Left lung (tissue), 10 donors: ENCODE data around the gene NFIC. TPM values are rescaled to one million over a fixed set of nuclear protein-coding genes. Genes with fewer than 3 reads are reported as not detected.
A peak's percentile ranks its signal among the peaks of the same experiment; 100 is the strongest.

Experiments
- ATAC-seq: fragments of 200-7000 bp; cut with Tn5 transposase; one replicate; pipeline ENCODE4 v1.9.1; 2020; ENCODE audit warnings: moderate library complexity
- DNase-seq, 4 donors: peaks; one replicate each; pipeline ENCODE4 v3.0.0-alpha.2; 2013 to 2020
- H3K27ac ChIP-seq, 2 donors: fragments of 200-600 bp; sonication (generic) in 1 of 2; one replicate each; pipeline versions ENCODE4 v1.5.0 to v1.8.0; 2020 to 2021
- H3K27me3 ChIP-seq, 2 donors: fragments of 200-600 bp; sonication (generic) in 1 of 2; one replicate each; pipeline versions ENCODE4 v1.5.0 to v1.8.0; 2020 to 2021
- H3K36me3 ChIP-seq, 2 donors: fragments of 200-600 bp; sonication (generic) in 1 of 2; one replicate each; pipeline versions ENCODE4 v1.5.0 to v1.8.0; 2020 to 2021
- H3K4me1 ChIP-seq, 2 donors: fragments of 200-600 bp; one replicate each; pipeline ENCODE4 v1.8.0; 2021
- H3K4me3 ChIP-seq, 2 donors: fragments of 200-600 bp; sonication (generic) in 1 of 2; one replicate each; pipeline versions ENCODE4 v1.5.0 to v1.8.0; 2020 to 2021; ENCODE audit warnings: mild to moderate bottlenecking in 1 of 2
- H3K9me3 ChIP-seq, 2 donors: fragments of 200-600 bp; sonication (generic) in 1 of 2; one replicate each; pipeline versions ENCODE4 v1.5.0 to v1.8.0; 2020 to 2021
- intact Hi-C, 2 donors: fragments of 100-400 bp; cut with DNase I; formaldehyde crosslinking; loops; one replicate each; pipeline versions ENCODE4 v1.11.2 to v1.14.2; 2022
- polyA plus RNA-seq, 6 donors: library from polyadenylated mRNA; unstranded; fragments of 120-200 nt; gene quantifications; one replicate each; pipeline ENCODE4 v1.2.1, GENCODE V29; 2013; ENCODE audit not compliant: insufficient read length in 6 of 6
- total RNA-seq, 2 donors: library from RNA; stranded (reverse); fragmentation: NEBNext Ultra II Directional; extraction: Animal tissue kit (Norgen Biotek cat#: 25700); gene quantifications; one replicate each; pipeline ENCODE4 v1.2.1, GENCODE V29; 2021
- TF ChIP-seq, protein P1 (sequence below), 2 donors: fragments of 200-600 bp; sonication (generic) in 1 of 2; IDR thresholded peaks; one replicate each; pipeline versions ENCODE4 v1.5.0 to v1.8.0; 2021; ENCODE audit warnings: antibody characterized with exemption in 2 of 2
- donor health status: DM: no; HTN: yes; CAD: no.
- donor health status: DM: no; HTN: no; CAD: no.

NFIC gene
- total and polyA plus RNA-seq, 8 donors: 37.2 to 163 (median 55.7) TPM

DNA sequence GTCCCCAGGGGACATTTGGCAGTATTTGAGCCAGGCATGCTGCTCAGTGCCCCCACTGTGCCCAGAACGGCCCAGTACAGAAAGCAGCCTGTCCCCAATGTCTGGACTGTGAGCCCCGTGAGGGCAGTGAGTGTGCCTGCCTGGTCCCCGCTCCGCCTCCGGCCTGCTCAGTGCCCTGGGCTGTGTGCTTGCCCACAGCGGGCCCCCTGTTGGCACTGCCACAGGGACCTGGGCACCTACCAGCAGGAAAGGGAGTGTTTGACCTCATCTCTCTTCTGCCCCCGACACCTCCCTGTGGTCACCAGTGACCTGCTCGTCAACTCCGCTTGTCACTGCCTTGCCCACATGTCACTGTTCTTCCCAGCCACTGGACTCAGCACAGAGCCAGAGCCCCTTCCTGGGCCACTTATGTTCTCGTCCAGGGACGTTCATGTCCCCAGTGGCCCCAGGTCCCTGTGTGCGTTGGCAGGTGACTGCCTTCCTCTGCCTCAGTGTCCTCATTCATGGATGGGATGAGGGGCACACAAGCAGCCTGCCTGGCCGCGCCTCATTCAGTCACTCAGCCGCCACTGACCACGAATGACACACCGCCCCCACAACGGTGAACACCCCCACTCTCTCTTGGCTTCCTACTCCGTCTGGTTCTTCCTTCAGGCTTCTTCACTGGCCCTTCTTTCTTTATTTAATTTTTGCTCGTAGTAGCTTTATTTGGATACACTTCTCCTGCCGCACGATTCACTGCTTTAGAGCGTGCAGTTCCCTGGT is 142.6 kb downstream of the NFIC start:
- Histone ChIP-seq H3K27me3 (no peaks in the 10 kb centered on the region), H3K27ac (no peak overlapping the region), H3K9me3 (no peaks in the 10 kb centered on the region), H3K4me3 (no peak overlapping the region), H3K4me1 (peaks cover 5 to 47% of the 10 kb centered on the region in 2 donors), H3K36me3 (peaks cover 0 to 25% of the 10 kb centered on the region in 2 donors)
- ATAC-seq (no peak), DNase-seq (peak in 1 of 4 donors; percentile 74)
- intact Hi-C loops: no loop called here
- TF ChIP-seq, protein P1, sequence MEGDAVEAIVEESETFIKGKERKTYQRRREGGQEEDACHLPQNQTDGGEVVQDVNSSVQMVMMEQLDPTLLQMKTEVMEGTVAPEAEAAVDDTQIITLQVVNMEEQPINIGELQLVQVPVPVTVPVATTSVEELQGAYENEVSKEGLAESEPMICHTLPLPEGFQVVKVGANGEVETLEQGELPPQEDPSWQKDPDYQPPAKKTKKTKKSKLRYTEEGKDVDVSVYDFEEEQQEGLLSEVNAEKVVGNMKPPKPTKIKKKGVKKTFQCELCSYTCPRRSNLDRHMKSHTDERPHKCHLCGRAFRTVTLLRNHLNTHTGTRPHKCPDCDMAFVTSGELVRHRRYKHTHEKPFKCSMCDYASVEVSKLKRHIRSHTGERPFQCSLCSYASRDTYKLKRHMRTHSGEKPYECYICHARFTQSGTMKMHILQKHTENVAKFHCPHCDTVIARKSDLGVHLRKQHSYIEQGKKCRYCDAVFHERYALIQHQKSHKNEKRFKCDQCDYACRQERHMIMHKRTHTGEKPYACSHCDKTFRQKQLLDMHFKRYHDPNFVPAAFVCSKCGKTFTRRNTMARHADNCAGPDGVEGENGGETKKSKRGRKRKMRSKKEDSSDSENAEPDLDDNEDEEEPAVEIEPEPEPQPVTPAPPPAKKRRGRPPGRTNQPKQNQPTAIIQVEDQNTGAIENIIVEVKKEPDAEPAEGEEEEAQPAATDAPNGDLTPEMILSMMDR (IDR thresholded peaks at IDR 0.05): no peak

DNA sequence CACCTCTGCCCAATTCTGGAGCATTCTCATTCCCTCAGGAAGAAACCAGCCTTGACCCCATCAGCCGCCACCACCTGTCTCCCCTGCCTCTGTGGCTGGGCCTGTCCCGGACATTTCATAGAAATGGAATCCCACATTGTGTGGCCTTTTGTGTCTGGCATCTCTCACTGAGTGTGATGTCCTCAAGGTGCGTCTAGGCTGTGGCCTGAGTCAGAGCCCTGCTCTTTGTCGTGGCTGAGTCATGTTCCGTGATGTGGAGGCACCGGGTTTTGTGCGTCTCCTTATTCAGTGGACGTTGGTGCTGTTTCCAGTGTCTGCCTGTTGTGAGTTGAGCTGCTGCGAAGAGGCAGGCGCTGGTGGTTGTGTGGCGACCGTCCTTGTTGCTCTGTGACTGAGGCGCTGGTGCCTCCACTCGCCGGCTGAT is 143.2 kb downstream of the NFIC start:
- Histone ChIP-seq H3K9me3 (no peaks in the 10 kb centered on the region), H3K36me3 (peaks cover 0 to 25% of the 10 kb centered on the region in 2 donors), H3K27ac (no peak overlapping the region), H3K4me3 (no peak overlapping the region), H3K27me3 (no peaks in the 10 kb centered on the region), H3K4me1 (peaks cover 5 to 47% of the 10 kb centered on the region in 2 donors)
- peak in 1 of 4 donors; percentile 59 for DNase-seq
- TF ChIP-seq, protein P1 (IDR thresholded peaks at IDR 0.05): no peak
- no peak for ATAC-seq
- intact Hi-C loops: no loop called here

DNA sequence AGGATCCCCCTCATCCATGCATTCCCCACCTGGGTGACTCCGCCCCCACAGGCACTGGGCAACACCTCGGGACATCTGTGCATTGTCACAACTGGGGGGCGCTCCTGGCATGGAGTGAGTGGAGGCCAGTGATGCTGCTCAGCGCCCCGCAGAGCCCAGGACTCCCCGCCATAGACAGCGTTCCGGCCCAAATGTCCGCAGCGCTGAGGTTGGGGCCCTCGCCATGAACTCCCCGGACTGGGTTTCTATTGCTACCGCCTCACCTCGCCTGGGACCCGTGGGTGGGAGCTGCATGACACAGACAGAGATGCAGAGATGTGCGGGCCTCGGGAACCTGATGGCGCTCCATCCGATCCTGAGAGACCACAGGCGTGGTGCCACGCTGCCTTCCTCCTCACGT is 144.3 kb downstream of the NFIC start:
- TF ChIP-seq, protein P1 (IDR thresholded peaks at IDR 0.05): no peak
- no peaks in the 10 kb centered on the region for H3K9me3 ChIP-seq
- peak in 1 of 4 donors; percentile 55 for DNase-seq
- peaks cover 0 to 25% of the 10 kb centered on the region in 2 donors for H3K36me3 ChIP-seq
- peaks cover 5 to 37% of the 10 kb centered on the region in 2 donors for H3K4me1 ChIP-seq
- ATAC-seq: no peak
- intact Hi-C loops: no loop called here
- H3K4me3 ChIP-seq: no peak overlapping the region
- no peaks in the 10 kb centered on the region for H3K27me3 ChIP-seq
- H3K27ac ChIP-seq: no peak overlapping the region

DNA sequence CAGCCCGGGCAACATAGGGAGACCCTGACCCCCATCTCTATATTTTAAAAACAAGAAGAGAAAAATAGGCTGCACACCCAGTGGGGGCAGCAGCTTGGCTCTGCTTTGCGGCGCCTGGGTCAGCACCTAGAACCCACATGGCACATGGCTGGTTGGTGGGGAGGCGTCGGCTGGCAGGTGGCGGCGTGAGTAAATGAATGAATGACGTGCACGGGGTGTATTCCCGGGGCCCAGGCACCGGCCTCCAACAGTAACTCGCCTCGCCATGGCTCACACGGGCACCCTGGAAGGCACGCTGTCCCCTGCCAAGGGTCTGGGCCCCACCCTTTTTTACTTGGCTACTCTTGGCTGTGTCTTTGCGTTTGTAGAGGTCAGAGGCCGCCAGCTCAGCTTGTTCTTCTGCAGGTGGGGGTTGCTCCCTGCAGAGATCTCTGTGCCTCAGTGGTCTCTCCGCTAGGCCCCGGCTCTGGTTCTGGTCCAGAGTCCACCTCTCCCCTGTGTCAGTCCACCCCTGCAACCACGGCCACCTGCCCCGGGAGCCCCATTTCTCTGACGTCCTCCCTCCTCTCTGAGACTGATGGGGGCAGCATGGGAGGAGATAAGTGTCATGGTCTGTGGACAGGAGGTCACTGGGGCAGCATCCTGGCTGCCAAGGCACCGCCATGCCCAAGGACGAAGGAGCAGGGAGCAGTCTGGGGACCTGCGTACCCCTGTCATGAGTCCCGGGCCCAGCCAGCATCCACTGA is 145.3 kb downstream of the NFIC start:
- ATAC-seq (no peak), DNase-seq (peak in 1 of 4 donors; percentile 75)
- no peaks in the 10 kb centered on the region for H3K27me3 ChIP-seq
- peaks cover 0 to 30% of the 10 kb centered on the region in 2 donors for H3K36me3 ChIP-seq
- TF ChIP-seq, protein P1 (IDR thresholded peaks at IDR 0.05): no peak
- H3K4me1 ChIP-seq: peaks cover 5 to 42% of the 10 kb centered on the region in 2 donors
- no peak overlapping the region for H3K27ac ChIP-seq
- no peaks in the 10 kb centered on the region for H3K9me3 ChIP-seq
- H3K4me3 ChIP-seq: no peak overlapping the region
- intact Hi-C loops: no loop called here
